HG02759 (cell line): ENCODE data around the gene CDC45.

ENCODE experiments used
- ATAC-seq: cut with Tn5 transposase; IDR thresholded peaks from one replicate; pipeline ENCODE4 v1.9.1; 2021; ENCODE audit warnings: mild to moderate bottlenecking, moderate library complexity; ENCODE audit not compliant: unreplicated experiment

The CDC45 gene

DNA sequence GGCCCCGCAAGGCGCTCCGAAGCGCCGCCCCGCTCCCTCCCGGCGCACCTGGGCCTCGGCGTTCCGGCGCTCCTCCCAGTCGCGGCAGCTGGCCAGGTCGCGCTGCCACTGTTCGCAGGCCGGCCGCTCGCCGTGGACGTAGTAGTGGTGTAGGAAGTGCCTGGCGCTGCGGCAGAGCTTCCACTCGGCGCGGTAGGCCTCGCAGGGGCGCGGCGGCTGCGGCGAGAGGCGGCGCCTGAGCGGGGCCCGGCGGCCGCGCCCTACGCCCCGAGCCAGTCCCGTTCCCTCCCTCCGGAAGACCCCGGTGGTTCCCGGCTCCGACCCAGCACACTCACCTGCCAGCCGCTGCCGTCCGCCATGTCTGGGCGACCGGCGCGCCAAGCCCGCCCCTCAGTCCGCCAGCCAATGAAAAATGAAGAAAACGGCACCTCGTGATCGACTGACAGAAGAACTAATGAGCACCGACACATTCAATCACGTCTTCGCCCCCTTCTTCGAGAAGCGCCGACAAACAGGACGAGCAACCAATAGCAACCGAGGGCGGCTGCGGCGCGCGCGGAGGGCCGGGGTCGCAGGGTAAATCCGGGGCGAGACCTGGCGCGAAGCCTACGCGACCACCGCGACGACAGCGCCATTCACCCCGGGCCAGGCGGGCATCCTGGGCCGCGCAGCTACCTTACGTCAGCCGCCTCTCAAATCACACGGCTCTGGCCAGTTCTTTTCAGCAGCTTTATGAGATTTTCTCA, 32.2 kb upstream of the CDC45 start, which contains the start of gene C22orf39:
Gene C22orf39, minus strand, starts transcription at position 382 of the 746 bp plus-strand sequence. Its CDS starts 23 bp downstream, at position 359.
- ATAC-seq = peak; percentile 75

DNA sequence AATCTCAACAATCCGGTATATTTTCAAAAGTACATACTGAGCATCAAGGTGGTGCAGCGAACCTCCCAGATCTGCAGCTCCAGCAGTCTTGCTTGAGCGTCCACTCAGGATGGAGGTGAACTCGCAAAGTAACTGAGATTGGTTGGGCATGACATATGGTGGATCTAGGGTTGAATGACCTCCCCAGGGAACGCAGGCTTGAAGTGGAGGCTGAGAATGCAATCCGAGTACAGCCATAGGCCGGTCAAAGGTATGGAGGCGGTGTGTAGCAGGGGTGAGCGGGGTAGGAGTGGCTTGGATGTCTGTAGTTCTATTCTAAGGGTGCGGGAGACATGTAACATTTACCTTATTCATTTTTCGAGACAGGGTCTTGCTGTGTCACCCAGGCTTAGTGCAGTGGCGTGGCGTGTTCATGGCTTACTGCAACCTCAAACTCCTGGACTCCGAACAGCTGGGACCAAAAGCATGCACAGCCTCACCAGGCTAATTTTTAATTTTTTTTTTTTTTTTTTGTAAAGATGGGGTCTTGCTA, 31.6 kb upstream of the CDC45 start:
- ATAC-seq = peak; percentile 39

DNA sequence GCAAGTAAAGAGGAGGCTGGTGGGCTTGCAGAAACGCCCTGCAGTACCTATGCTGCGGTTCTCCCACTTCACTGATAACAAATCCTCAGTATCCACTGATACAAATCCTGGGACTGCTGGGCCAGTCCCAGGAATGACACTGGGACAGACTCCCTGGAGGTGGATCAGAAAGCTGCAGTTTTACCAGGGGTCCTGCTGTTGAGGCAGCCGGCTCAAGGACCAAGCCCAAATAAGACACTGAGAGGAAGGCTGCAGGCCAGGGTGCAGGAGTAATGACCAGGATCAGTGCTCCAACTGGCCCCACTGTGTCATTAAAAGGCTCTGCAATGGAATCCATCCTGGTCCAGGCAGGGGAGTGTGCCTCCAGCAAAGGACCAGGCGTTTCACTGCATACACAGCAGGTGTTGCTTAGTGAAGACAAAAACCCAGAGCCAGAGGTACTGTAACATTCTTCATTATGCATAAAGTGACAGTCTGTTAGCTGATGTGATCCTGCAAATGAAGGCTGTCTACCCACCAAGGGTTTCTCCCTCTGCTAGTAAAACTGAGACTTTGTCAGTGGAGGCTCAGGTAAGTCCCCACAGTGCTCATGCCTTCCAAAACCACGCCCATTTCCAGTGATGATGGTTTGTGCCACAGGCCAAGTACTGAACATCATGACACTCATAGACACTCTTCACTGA, 30.8 kb upstream of the CDC45 start:
- ATAC-seq = peak; percentile 30

DNA sequence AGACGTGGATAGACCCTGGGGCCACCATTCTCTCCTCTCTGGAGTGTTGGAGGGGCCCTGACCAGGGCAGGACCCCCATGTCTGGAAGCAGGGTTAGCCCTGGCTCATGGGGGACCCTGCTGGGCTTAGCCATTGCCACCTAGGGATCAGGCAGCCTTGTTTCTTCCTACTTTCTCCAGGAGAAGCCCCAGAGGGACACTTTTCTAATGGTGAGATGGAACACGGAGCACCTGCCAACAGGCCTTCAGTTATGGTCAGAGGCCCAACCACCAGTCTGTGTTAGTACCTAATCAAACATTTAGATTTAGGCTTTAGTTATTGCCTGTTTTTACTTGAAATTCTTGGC, 30.3 kb upstream of the CDC45 start:
- ATAC-seq = no peak

DNA sequence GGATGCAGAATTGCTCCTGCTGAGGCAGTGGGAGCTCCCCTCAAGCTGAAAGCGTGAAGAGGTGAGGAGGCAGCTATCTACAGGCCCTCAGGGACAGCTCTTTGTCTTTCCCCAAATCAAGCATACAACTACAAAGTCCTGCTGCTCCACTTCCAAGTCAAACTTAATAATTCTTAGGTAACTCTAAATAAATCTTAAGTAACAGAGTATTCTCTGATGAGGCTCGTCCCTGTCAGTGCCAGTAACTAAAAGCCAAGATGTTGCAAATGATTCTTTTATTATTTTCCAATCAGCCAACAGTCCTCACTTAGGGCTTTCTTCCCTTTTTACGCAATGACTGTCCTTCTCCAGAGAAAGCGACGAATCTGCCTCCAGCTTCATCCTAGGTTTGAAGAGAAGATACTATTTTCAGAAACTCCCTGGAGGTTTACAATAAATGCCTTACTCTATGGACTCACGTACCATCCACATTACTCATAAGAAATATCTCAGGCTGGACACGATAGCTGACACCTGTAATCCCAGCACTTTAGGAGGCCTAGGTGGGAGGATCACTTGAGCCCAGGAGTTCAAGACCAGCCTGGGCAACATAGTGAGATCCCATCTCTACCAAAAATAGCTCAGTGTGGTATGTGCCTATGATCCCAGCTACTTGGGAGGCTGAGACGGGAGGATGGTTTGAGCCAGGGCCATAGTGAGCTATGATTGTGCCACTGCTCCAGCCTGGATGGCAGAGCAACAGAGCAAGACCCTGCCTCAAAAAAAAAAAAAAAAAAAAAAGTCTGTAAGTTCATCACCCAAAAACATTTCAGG, 29.2 kb upstream of the CDC45 start:
- ATAC-seq = no peak

DNA sequence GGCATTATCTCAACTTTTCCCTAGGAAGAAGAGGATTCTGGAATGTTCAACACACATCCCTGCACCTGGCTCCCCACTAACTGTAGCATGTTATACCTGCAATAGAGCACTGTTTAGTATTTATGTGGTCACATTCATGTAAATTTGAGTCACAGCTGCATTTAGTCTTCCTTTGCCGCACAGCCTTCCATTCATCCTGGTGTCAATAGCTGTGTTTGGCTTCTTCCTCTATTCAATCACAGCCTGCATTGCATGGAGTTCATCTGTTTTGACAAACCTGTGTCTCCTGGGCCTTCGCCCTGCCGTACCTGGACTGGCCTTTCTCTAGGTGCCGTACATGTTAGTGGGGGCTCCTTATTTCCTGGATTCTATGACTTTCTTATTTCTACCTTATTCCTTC, 28.1 kb upstream of the CDC45 start:
- no peak for ATAC-seq

DNA sequence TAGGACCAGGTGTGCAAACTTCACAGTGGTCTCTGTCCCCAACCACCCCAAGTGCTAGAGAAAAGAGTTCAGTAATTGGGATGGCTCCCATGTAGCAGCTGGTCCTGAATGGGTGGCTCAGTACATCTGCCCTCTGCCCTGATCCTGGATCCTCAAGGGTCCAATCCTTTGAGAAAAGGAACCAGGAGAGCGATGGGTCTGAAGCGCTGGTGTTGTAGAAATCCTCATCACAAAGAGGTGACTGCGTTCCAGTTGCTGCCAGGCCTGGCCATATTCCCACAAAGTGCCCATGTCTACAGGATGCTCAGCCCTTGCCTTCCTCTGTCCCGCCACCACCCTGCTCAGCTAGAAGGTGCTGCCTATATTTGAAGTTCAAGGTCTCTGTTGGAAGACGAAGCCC, 26.0 kb upstream of the CDC45 start:
- ATAC-seq = no peak

DNA sequence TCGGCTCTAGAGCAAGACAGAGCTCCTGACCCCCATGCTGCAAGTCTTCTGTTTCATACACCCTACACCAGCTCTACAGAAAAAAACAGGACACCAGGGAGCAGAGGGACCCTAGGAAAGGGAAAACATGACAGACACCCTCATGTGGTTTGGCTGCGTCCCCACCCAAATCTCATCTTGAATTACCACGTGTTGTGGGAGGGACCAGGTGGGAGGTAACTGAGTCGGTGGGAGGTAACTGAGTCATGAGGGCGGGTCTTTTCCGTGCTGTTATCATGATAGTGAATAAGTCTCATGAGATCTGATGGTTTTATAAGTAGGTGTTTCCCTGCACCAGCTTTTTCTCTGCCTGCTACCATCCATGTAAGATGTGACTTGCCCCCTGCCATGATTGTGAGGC, 25.6 kb upstream of the CDC45 start:
- no peak for ATAC-seq

DNA sequence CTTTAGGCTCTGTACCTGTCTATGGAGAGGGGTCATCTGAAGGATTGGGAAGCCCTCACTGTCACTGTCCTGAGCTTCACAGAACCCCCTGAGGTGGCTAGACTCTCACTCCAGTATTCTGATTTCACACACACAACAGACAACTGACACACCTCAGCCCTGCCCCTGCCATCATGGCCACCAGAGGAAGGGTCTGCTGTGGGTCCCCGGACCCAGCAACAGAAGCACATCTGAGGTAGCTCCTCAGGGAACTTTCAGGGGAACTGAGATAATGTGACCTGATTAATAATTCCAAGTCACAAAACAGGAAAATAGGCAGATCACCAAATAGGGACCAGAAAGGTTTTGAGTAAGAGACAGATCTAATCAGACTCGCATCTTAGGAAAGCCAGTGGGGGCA, 24.7 kb upstream of the CDC45 start:
- ATAC-seq = no peak

DNA sequence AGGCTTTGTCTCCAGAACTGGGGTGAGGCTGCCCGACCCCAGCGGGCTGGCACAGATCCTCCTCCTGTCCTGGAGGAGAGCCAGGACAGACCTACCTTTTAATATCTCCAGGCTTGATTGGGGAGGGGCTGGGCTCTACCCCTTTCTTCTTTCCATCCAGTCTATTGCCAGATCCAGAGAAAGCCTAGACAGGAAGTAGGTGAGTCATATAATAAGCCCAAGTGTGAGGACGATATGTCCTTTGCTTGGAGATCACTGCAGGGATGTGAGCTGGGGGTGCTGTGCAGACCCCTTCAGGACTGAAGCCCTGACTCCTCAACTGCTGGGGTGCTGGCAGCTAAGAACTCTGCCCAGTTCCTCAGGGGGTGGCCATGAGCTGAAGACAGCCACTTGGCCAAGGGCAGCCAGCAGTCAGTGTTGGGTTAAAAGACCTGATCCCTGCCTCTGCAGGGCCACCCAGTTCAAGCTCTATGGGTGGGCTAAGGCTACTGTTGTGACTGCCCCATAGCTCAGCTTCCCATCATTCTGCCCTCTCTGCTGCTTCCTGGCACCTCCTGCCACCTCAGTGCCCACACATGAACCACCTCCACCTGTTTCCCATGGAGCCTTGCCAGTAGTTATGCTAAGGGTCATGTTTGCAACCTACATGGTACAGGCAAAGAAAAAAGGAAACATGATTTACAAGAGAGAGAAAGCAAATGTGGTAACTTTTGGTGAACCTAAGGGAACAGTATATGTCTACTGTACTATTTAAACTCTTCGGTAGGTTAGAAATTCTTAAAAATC, 23.9 kb upstream of the CDC45 start:
- ATAC-seq = no peak

DNA sequence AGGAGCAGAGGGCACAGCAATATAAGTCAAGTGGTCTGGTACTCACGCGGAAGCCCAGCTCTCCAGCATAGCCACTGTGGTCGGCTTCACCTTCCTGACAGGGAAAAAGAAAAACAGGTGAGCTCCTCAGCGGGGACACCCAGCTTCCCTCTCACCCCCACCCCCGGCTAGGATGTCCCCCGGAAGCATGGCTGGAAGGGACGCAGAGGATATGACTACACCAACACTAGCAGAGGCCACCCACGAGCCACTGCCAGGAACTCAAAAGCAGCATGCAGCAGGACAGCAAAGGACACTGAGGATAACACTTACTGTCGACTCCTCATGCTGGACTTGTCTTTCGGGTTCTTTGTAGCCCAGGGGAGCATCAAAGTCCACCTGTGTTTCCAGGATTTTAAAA, 23.2 kb upstream of the CDC45 start:
- no peak for ATAC-seq

DNA sequence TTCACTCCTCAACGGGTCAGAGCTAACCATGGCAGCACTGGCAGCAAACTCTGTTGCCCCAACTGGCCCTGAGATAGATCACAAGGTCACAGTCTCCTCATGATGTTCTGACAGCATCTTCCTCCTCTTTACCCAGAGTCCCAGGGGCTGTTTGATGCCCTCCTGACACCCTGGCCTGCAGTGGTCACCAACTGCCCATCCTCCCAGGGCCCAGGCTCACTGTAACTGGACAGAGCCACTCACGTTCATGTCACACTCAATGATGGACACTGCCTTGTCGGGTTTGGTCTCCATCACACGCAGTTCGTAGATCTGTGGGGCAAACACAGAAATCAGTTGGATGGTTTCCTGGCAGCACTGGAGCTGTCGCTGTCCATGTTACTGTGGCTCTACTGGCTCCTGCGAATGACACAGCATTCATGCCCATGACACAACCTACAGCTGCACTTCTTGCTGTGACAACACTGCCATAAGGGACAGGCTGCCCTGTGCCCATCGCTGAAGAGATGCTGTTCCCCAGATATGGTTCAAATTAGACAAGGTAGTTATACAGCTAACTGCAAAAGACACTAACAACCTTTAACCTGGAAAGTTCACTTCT, 21.8 kb upstream of the CDC45 start:
- no peak for ATAC-seq

DNA sequence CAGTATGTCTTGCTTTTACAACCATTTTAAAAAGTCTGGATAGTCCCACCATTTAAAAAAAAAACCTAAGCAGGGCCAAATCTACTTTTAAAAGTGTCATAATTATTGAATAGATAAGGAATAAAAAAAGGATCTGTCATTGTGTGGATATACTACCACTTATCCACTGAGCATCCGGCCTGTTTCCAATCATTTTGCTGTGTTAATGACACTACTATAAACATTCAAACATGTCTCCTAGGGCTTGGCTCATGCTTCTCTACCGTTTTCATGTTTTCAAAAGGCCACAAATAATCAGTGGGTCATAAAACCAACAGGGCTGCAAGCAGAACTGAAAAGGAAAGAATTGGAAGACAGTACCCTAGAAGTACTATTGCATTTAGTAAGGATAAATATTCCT, 19.7 kb upstream of the CDC45 start:
- ATAC-seq = no peak

DNA sequence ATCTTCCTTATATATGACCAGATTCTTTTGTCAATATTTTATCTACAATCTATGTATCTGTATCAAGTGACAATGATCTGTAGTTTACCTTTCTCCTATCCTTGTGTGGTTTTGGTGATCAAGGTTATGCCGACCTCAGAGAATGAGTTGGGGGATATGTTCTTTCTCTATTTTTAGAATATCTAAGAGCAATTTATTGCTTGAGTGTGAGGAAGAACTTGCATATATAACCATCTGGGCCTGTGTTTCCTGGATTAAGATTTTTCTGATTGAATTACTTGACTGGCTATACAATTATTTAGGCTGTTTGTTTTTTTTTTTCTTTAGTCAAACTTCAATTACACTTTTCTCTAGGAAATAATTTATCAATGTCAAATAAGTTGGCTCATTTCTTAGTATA, 18.2 kb upstream of the CDC45 start:
- no peak for ATAC-seq

DNA sequence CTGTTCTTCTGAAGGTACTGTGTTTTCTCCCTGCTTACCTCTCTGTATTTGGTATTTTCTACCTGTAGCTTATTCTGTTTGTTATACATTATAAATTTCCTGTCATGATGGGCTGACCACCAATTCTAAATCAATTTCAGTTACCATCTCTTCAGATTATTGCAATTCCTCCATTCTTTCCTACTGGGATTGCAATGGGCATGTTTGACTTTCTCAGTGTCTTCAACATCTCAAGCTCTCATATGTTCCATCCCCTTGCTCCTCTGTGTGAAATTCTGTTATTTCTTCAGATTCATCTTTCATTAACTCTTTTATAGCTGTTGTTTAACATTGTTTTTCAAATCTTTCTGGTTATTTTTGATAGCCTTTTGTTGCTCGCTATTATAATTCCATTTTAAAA, 16.7 kb upstream of the CDC45 start:
- no peak for ATAC-seq

DNA sequence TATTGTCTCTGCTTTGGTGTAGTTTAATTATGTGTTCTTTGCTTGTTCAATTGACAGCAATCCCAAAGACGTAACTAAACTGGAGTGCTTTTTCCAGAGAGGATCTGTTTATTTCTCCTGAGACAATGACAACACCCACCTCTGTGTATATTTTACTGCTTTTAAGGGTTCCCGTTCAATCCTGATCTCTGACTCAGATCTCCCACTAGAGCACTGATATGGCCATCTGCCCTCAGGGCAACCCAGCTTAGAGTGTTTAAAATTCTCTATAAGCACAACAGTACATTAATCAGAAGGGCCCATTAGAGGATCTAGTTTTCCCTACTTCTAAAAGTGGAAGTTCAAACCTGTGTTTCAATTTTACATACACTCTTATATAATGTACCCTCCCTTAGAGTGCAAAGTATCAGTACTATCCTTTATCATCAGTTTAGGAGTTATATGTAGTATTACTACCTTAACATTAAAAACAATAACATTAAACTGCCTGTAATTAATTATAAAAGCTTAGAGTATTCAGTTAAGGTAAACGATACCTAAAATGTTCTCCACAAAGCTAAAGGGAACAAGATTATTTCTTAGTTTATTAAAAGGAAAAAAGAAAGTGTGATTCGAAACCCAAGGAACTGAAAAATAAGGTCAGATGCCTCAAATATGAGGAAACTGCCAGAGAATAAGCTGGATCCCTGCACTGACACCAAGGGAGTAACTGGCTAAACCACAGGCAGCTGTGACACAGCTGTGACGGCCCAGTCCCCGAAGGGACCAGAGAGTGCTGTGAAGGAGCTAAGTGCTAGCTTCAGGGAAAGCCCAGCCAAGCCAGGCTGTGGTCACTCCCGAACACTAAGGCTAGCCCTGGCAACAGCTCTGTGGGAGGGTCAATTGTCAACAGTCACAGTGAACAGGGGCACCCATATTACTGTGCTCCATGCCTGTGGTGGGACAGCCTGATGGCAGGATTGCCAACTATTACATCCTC, 15.9 kb upstream of the CDC45 start:
- no peak for ATAC-seq

DNA sequence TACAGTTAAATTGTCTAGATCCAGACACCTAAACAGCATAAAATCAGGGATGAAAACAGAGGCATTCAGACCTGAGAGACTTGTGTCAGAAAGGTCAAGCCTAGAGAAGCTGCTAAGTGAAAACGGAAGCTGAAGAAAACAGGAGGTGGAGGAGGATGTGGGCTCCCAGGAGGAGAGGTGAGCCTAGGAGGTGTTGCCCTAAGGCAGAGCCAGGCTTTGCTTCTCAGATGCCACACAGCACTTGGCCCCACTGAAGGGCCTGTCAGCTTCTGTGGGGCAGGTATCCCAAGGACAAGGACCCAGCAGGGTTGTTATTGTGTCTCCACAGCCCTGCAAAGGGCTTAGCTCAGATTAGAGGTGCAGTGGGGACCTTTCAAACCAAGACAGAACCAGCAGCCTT, 15.2 kb upstream of the CDC45 start:
- no peak for ATAC-seq

DNA sequence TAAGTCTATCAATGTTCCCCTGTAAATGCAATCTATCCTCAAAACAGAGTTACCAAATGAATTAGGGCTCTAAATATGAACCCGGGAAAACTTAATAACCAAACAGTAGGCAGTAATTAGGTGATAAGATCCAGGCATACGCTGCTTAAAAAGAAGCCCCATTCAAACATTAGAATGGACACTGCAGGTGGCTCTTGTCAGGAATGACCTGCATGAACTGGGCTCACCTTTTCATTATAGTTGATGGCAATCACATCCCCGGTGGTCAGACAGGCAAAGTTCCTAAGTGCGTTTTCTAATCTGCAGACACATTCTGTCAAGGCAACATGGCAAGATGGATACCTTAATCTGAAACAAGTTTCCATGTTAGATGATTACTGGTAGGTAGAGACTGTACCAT, 14.7 kb upstream of the CDC45 start:
- ATAC-seq = no peak

DNA sequence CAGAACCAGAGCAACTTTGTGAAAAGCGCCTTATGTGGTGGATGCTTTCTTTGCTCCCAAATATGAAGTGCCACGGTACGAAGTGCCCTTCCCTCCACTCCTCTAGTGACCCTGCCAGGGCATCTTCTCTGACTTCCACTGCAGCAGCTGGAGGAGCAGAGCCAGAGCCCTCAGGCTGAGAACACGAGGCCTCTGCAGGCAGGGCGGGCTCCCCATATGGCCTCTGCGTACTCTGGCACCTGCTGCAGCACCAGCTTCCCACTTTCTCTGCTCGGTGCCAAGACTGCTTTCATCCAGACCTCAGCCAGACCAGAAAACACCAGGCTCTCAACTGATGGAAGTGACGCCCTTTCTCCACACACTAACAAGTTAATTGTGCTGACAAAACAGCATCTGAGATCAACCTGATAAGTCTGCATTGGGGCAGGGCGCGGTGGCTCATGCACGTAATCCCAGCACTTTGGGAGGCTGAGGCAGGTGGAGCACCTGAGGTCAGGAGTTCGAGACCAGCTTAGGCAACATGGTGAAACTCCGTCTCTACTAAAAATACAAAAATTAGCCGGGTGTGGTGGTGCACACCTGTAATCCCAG, 13.5 kb upstream of the CDC45 start:
- ATAC-seq = no peak
